Activated CD4-positive, CD25-positive, alpha-beta regulatory T cell treated with anti-CD3 and anti-CD28 coated beads, Interleukin-2, amount 50 U/mL, for 72 hours (primary cell): ENCODE measurements around the gene PHF10.

Experiments used
- DNase-seq: peaks from one replicate; pipeline ENCODE4 v3.0.0; 2021

Gene PHF10

GRCh38 chr6:169669889-169670288 lies 54.4 kb downstream of the PHF10 start:
- no peak for DNase-seq

DNA sequence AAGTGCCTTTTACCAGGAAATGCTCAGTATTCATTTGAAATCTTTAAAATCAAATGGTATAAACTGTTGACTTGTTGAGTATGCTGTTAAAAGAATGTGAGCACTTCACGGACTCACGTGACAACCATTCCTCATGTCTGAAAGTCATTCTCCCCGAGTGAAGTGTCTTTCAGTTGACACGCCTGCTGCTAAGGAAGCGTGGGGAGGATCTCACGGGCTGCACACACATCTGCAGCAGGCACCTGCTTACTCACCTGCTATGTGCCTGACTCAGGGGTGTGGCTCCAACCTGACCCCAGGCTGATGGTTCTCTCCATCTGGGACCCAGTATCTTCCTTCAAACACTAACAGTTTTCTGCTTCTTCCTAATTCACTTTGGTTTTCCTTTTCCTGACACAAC lies 55.2 kb downstream of the PHF10 start:
- DNase-seq = no peak

DNA sequence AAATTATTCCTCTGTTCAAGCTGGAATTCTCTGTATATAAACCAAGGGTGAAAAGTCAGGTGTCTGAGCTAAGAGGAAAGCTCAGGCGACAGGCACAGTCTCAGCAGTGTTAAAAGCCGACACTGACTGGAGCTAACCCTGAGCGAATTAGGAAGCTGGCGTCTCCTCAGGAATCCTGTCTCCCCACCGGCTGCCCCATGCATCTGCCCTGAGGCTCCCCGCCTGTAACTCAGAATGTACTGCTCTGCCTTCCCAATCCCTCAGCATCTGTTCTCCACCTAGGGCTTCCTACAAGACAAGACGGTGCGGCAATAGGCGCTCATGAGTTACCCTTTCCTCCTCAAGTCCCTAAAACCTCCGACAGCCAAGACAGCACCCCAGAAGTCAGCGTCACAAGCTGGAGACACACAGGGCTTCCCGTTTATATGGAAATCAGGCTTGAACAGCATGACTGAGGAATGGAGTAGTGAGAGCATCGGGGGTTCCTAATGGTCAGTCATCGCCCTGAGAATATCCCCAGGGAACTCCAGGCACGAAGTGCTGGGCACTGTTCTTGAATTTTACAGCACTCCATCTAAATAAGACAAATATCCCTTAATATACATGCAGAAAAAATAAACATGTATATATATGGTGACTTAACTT lies 56.0 kb downstream of the PHF10 start:
- no peak for DNase-seq

- no peak for DNase-seq
Observed at GRCh38 chr6:169667716-169668115, 56.6 kb downstream of the PHF10 start.

DNA sequence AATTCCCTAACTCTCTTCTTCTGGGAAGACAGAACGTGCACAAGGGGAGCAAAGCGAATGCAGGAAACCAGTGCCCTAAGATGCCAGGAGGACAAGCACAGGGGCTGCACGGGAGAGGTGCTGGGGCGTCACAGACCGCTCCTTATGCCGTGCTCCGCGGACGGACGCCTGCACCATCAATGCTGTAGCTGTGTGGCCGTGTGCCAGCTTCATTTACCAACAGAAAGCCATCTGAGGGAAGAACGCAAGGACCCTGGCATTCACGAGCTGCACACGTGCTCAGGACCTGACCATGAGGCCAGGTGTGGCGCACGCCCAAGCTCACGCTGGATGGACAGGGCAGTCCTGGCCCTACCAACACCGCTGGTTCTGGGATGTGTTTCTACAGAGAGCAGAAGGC lies 57.9 kb downstream of the PHF10 start:
- DNase-seq = no peak

- no peak for DNase-seq
Observed at GRCh38 chr6:169665289-169665688, 59.0 kb downstream of the PHF10 start.

DNA sequence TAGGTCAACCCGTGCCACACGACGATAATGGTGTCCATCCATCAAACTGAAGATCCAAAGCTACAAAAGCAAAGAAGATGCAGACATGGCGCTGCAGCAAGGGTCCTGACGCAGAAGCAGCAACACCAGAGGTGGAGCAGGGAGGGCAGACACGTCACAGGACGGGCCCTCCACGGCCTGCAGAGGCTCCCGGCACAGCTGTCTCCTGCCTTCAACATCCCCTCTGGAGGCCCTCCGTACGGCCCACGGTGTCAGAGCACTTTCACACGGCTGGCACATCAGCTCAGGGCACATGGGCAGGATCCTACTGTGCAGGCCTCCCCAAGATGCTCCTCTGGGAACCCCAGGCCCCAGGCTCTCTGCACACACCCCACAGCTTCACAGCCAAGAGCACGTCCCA lies 60.1 kb downstream of the PHF10 start:
- no peak for DNase-seq

- no peak for DNase-seq
Observed at GRCh38 chr6:169663468-169663867, 60.8 kb downstream of the PHF10 start.

GRCh38 chr6:169661391-169661756 lies 62.9 kb downstream of the PHF10 start:
- no peak for DNase-seq

GRCh38 chr6:169660751-169661390 lies 63.4 kb downstream of the PHF10 start:
- DNase-seq = no peak

DNA sequence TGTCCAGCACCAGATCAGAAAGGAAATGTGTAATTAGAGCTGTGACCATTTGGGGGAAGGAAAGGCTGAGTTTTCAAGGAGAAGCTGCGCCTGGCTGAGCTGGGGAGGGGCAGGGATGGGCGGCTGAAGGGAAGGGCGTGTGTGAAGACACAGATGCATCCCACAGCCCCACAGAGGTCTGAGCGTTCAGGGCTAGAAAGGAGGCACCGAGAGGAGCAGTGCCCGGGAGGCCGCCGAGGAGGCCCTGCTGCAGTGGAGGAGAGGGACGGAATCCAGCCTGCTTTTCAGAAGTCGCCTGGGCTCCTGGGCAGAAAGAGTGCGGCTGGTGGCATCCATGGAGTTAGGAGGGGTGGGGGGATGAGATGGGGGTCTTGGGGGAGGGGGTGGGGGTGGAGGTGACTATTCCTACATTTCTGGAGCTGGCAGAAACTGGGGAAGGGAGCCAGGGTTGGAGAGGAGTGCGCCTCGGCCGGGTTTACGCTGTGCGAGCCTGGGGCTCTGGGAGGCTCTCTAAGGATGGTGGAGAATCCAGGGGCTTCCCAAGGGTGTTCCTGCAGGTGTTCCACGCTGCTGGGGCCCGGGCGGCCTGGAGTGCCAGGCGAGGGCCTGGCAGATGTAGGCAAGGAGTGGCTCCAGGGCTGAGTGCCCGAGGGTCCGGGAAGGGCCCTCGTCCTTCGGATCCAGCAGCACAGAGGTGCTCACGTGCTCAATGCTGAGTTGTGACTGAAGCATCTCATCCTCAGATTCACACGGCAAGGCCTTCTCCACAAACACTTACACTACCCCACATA lies 64.3 kb downstream of the PHF10 start:
- DNase-seq = no peak

DNA sequence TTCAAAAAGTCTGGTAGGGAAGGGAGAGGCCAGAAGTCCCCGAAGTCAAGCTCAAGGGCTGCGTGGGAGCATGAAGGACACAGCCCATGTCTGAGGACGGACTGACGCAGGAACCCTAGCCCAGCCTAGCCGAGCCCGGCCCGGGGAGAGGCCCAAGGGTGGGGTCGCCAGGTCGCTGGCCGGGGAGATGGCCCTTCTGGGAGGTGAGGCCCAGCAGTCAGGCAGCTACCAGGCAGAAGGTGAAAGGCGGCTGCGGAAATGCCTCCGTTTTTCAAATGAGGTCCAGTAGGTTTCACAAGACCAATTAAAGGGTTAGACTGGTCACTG lies 67.1 kb downstream of the PHF10 start:
- DNase-seq = no peak

- no peak for DNase-seq
Observed at GRCh38 chr6:169656546-169657283, 67.6 kb downstream of the PHF10 start.

- DNase-seq = peak; percentile 56
Observed at GRCh38 chr6:169654598-169655391, 69.5 kb downstream of the PHF10 start.
